ENCODE measurements around the gene IRF7.
A peak's percentile ranks its signal among the peaks of the same experiment; 100 is the strongest.

The IRF7 gene

GRCh38 chr11:620201-620600 is 4.5 kb upstream of the IRF7 start:
- DNase-seq = no peak

DNA sequence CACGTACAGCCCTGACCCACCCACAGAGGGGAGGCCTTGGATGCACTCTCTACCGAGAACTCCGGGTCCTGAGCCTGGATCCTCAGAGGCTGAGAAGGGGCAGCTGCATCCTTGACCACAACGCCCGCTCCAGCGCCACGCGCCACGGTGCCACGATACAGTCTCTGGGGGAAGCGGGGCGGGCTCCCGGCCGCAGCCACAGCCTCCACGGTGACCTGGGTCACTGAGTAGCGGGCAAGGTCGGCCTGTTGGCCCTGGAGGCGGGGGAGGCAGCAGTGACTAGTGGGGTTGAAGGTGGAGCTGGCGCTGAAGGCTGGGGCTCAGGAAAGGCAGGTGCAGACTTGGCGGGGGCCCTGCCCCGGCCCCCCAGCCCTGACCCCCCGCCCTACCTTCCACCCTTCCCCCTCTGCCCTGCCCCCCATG is 3.9 kb upstream of the IRF7 start:
- DNase-seq = no peak

DNA sequence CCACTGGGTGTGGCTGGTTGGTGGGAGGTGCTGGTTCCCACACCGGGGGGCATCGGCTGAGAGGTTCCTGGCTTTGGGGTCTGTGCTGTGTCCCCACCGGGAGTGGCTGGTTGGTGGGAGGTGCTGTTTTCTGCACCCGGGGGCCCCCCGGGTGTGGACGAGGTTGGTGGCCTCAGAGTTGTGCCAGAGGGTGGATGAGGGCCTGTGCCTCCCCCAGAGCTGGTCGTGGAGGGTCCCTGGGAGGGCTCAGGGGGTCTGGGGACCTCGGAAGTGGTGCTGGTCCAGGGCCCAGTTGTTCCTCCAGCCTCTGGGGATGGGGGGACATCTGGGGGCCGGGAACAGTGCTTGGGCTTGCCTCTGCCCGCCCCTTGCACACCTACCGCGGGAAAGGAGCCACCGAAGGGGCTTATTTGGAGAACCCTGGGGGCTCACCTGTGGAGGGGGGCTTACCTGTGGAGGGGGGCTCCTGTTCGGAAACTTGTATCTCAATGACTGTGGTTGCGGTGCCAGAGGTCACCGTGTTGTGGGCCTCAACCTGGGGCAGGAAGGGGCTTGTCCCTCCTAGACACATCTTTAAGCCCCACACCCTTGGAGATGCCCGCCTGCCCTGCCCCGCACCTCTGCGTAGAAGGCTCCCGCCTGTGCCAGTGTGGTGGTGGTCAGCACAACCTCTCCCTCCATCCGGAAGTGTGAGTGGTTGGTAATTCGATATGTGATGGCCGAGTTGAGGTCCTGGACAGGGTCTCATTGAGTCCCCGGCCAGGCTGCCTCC is 3.3 kb upstream of the IRF7 start:
- no peak for DNase-seq

DNA sequence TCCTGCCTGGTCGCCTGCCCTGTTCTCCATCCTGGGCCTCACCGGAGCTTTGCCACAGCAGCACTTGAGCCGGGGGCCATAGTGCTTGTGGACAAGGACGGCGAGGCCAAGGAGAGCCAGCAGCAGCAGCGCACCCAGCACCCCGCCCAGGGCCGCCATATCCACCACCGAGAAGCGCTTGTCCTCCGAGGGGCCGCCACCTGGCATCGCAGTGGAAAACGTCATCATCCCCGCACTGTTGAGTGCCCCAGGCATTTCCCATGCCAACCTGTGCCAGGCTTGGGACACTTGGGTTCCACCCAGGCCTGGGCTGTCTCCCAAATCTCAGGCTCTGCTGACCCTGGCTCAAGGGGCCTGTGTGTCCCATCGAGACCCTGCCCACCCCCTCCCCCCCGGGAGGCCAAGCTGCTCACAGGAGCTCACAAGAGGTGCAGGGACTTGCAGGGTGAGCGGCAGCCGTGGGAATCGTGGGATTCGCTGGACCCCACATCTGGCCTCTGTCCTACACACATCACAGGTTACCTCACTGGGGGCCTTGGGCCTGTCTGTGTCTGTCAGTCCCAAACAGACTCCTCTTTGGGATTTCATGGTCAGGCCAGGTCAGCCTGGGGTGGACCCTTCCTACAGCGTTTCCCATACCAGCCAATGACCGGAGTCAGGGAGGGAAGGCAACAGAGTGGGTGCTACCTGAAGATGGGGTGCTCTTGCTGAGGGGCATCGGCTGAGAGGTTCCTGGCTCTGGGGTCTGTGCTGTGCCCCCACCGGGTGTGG is 2.3 kb upstream of the IRF7 start:
- no peak for DNase-seq

GRCh38 chr11:617199-617911 is 1.6 kb upstream of the IRF7 start:
- no peak for DNase-seq

DNA sequence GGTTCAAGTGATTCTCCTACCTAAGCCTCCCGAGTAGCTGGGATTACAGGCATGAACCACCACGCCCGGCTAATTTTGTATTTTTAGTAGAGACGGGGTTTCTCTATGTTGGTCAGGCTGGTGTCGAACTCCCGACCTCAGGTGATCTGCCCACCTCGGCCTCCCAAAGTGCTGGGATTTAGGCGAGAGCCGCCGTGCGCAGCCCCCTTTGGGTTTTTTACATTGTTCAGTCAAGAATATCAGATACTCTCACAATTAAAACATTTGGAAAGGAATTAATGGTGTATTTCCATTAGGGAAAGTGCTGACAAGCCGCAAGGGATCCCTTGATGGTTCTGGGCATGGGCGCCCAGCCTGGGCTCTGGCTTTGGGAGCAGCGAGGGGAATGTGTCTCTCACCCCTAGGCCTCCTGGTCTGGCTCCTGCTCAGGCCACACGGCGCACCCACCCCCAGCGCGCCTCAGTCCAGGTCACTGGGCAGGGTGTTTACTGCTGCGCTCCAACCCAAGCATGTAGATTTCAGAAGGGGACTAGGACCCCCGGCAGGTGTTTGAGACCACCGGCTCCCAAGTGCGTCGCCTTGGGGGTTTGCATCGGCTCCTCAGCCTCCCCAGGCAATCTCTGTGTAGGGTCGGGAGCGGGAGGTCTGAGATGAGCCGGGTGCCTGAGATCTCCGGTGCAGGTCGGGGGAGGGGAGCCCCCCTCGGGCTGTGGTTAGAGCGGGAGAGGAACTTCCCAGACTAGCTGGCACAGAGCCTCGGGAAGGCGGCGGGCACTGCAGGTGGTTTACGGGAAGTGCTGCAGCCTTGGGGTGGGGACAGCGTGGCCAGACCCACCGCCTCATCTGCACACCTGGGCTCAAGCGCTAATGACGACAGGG is 809 bp upstream of the IRF7 start:
- DNase-seq = no peak

GRCh38 chr11:614623-615503 is 887 bp downstream of the IRF7 start:
- no peak for DNase-seq

- DNase-seq = no peak
Observed at GRCh38 chr11:614021-614622, 1.6 kb downstream of the IRF7 start.

DNA sequence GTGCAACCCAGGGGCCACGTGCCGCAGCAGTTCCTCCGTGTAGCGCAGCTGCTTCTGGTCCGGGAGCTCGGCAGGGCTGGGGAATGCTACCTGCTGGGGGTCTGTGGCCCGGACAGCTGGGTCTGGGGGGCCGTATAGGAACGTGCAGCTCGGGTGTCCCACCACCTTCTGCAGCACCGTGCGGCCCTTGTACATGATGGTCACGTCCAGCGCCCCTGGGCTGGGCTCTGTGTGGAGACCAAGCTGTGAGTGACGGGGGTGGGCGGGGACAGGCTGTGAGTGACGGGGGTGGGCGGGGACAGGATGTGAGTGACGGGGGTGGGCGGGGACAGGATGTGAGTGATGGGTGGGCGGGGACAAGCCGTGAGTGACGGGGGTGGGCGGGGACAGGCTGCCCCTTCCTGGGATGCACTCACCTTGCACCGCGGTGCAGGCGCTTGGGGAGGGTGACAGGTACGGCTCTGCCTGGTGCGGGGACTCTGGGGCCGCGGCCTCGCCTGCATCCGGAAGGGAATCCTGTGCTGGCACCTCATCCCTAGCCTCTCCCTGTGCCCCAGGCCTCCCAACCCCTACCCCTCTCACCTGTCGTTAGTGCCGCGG is 2.3 kb downstream of the IRF7 start:
- peak; percentile 93 for DNase-seq

GRCh38 chr11:612961-613300 is 2.8 kb downstream of the IRF7 start:
- DNase-seq = no peak

DNA sequence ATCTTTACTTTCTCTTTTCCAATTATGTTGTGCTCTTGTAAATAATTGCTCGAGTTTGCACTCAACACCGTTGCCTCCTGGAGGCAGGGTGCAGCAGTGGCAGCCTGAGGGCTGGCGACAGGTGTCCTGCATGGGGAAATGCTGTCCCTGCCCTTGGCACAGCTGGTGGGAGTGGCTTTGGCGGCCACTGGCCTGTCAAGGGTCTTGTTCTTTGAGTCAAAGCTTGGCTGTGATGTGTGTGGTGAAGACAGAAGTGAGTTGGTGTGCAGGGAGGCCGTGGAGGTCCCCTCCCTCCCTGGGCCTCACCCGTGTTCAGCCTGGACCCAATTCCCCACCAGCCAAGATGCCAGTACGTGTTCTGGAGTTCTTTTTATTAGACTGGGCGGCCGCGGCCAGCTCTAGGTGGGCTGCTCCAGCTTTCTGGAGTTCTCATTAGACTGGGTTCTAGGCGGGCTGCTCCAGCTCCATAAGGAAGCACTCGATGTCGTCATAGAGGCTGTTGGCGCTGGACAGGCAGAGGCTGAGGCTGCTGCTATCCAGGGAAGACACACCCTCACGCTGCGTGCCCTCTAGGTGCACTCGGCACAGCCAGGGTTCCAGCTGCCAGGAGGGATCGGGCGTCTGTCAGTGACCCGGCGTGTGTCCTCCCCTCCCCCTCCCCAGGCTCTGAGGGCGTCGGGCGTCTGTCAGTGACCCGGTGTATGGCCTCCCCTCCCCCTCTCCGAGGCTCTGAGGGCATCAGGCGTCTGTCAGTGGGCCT is 3.4 kb downstream of the IRF7 start:
- DNase-seq = no peak

GRCh38 chr11:611001-611996 is 4.5 kb downstream of the IRF7 start:
- no peak for DNase-seq

DNA sequence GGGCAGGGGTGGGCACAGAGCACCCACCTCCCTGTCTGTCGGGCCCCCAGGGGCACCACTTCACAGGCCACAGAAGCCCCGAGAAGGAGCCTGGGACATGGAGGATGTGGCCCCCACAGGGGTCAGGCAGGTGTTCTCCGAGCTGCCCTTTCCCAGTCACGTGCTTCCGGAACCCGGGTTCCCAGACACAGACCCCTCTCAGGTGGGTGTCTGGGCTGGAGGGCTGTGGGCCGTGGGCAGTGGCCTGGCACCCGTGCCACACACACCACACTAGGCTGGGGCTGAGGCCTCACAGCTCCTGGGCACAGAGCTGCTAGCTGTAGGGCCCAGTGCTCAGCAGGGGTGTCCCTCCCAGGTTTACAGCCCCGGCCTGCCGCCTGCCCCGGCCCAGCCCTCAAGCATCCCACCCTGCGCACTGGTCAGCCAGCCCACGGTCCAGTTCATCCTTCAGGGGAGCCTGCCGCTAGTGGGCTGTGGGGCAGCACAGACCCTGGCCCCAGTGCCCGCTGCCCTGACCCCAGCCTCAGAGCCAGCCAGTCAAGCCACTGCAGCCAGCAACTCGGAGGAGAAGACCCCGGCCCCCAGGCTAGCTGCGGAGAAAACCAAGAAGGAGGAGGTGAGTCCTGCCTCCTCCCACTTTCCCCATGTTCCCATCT is 5.5 kb downstream of the IRF7 start:
- no peak for DNase-seq

- no peak for DNase-seq
Observed at GRCh38 chr11:609341-609811, 6.4 kb downstream of the IRF7 start.

GRCh38 chr11:608791-609251 is 6.9 kb downstream of the IRF7 start:
- DNase-seq = no peak

DNA sequence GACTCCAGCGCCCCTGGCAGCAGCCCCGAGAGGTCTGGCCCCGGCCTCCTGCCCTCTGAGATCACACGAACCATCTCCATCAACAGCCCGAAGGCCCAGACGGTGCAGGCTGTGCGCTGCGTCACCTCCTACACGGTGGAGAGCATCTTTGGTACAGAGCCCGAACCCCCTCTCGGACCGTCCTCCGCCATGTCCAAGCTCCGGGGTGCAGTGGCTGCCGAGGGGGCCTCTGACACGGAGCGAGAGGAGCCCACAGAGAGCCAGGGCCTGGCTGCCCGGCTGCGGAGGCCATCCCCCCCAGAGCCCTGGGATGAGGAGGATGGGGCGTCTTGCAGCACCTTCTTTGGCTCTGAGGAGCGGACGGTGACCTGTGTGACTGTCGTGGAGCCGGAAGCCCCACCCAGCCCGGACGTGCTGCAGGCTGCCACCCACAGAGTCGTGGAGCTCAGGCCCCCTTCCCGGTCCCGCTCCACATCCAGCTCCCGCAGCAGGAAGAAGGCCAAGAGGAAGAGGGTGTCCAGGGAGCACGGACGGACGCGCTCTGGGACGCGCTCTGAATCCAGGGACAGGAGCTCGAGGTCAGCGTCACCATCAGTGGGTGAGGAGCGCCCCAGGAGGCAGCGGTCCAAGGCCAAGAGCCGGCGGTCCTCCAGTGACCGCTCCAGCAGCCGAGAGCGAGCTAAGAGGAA is 7.6 kb downstream of the IRF7 start:
- DNase-seq = no peak

- DNase-seq = no peak
Observed at GRCh38 chr11:607020-607780, 8.6 kb downstream of the IRF7 start.
